Naive thymus-derived CD4-positive, alpha-beta T cell (primary cell): Measurements from ENCODE around the gene ARHGAP35. TPM values are rescaled to one million over a fixed set of nuclear protein-coding genes. Genes with fewer than 3 reads are reported as not detected.

Experiments
- ATAC-seq: fragments of 150-1000 bp; cut with Tn5 transposase; 2 replicates; pipeline ENCODE4 v1.10.0; 2021; ENCODE audit warnings: mild to moderate bottlenecking, moderate library complexity
- CTCF ChIA-PET: fragments of 350-600 bp; sonication (Branson Sonifier 250); formaldehyde crosslinking; loops from one replicate; lab custom pipeline; 2021; ENCODE audit warnings: antibody characterized with exemption; lab: Charles Lee
- POLR2A ChIA-PET: fragments of 350-600 bp; sonication (Branson Sonifier 250); formaldehyde crosslinking; loops from one replicate; lab custom pipeline; 2021; ENCODE audit warnings: antibody characterized with exemption, inconsistent platforms; lab: Charles Lee
- DNase-seq, 9 donors: peaks; one replicate each; pipeline versions ENCODE4 v3.0.0 to v3.0.0-alpha.2; 2020 to 2022; ENCODE audit warnings: mixed read lengths in 1 of 9
- H3K27ac ChIP-seq: one replicate; pipeline ENCODE4 v1.7.0; 2013; ENCODE audit warnings: mild to moderate bottlenecking, low read depth, low read length, moderate library complexity
- H3K27me3 ChIP-seq, 2 donors: one replicate each; pipeline ENCODE4 v1.7.0; 2013; ENCODE audit warnings: low read length in 2 of 2, mild to moderate bottlenecking in 2 of 2, moderate library complexity in 2 of 2; ENCODE audit not compliant: control insufficient read depth in 2 of 2, insufficient read depth in 2 of 2
- H3K36me3 ChIP-seq, 3 experiments: 1 replicate in 2 of 3; 2 replicates in 1 of 3; pipeline ENCODE4 v1.7.0; 2013; ENCODE audit warnings: low read length in 3 of 3, mild to moderate bottlenecking in 3 of 3, moderate library complexity in 1 of 3; ENCODE audit not compliant: insufficient read depth in 3 of 3, control insufficient read depth in 2 of 3
- H3K4me1 ChIP-seq, 2 donors: one replicate each; pipeline ENCODE4 v1.7.0; 2013; ENCODE audit warnings: low read length in 2 of 2, mild to moderate bottlenecking in 2 of 2, moderate library complexity in 1 of 2; ENCODE audit not compliant: control insufficient read depth in 2 of 2, insufficient read depth in 2 of 2
- H3K4me3 ChIP-seq: 2 replicates; pipeline ENCODE4 v1.7.0; 2013; ENCODE audit warnings: mild to moderate bottlenecking, low read length
- H3K9me3 ChIP-seq, 3 experiments: 1 replicate in 2 of 3; 2 replicates in 1 of 3; pipeline ENCODE4 v1.7.0; 2013; ENCODE audit warnings: low read length in 3 of 3; ENCODE audit not compliant: control insufficient read depth in 2 of 3
- H3K27ac Mint-ChIP-seq, 9 donors: one replicate each; pipeline ENCODE4 v1.8.0; 2020 to 2022; ENCODE audit warnings: mixed read lengths in 9 of 9, mild to moderate bottlenecking in 8 of 9, moderate library complexity in 5 of 9, inconsistent platforms in 2 of 9
- H3K27me3 Mint-ChIP-seq, 5 donors: one replicate each; pipeline ENCODE4 v1.8.0; 2021 to 2022; ENCODE audit warnings: mixed read lengths in 5 of 5, mild to moderate bottlenecking in 1 of 5
- H3K36me3 Mint-ChIP-seq, 5 donors: one replicate each; pipeline ENCODE4 v1.8.0; 2020 to 2022; ENCODE audit warnings: mixed read lengths in 5 of 5, mild to moderate bottlenecking in 3 of 5, inconsistent platforms in 1 of 5
- H3K4me1 Mint-ChIP-seq, 7 donors: one replicate each; pipeline ENCODE4 v1.8.0; 2020 to 2022; ENCODE audit warnings: mixed read lengths in 7 of 7, mild to moderate bottlenecking in 3 of 7, inconsistent platforms in 1 of 7
- H3K4me3 Mint-ChIP-seq, 10 donors: one replicate each; pipeline ENCODE4 v1.8.0; 2020 to 2022; ENCODE audit warnings: mild to moderate bottlenecking in 10 of 10, mixed read lengths in 10 of 10, moderate library complexity in 6 of 10, inconsistent platforms in 2 of 10
- H3K9me3 Mint-ChIP-seq, 11 donors: one replicate each; pipeline ENCODE4 v1.8.0; 2020 to 2022; ENCODE audit warnings: mixed read lengths in 11 of 11, mild to moderate bottlenecking in 4 of 11, inconsistent platforms in 1 of 11, moderate library complexity in 1 of 11
- intact Hi-C, 2 donors: fragments of 100-400 bp; cut with micrococcal nuclease; formaldehyde crosslinking; loops; one replicate each; pipeline ENCODE4 v1.15.1; 2023
- polyA plus RNA-seq, 2 donors: library from polyadenylated mRNA; unstranded; fragments of 300-500 nt; fragmentation: Illumina TruSeq; gene quantifications; one replicate each; pipeline ENCODE4 v1.2.3, GENCODE V29; 2021
- total RNA-seq, 6 experiments: library from RNA in 5 of 6; stranded (reverse) in 5 of 6; gene quantifications; 1 replicate in 5 of 6; 2 replicates in 1 of 6; pipeline ENCODE4 v1.2.3 and lab custom pipeline; 2021 to 2026

ARHGAP35 gene
- total and polyA plus RNA-seq, 7 experiments from 2014 or later, result 2.3 to 29.4 (median 23.2) TPM

- DNase-seq (no peak), ATAC-seq (no peak)
- no peaks in the 10 kb centered on the region for H3K9me3 Mint-ChIP-seq
- H3K27ac ChIP-seq, result no peak overlapping the region
- no peak overlapping the region for H3K4me3 Mint-ChIP-seq
- peaks cover 0 to 12% (median 0%) of the 10 kb centered on the region in 5 donors for H3K36me3 Mint-ChIP-seq
- H3K4me1 Mint-ChIP-seq, result peaks cover 17 to 48% (median 35%) of the 10 kb centered on the region in 7 donors
- POLR2A ChIA-PET, result no interaction called here
- H3K4me1 ChIP-seq, result peaks cover 0 to 19% of the 10 kb centered on the region in 2 donors
- peaks cover 0 to 3% (median 0%) of the 10 kb centered on the region in 3 experiments for H3K36me3 ChIP-seq
- no peak overlapping the region for H3K27ac Mint-ChIP-seq
- no peaks in the 10 kb centered on the region for H3K9me3 ChIP-seq
- H3K27me3 Mint-ChIP-seq, result no peaks in the 10 kb centered on the region
- intact Hi-C loops, result no loop called here
- CTCF ChIA-PET, result interaction anchor here (0.6 kb wide), 1 partner anchor 969 kb away, joined by 4 read pairs; no protein-coding TSS in a partner anchor
- no peaks in the 10 kb centered on the region for H3K27me3 ChIP-seq
- no peak overlapping the region for H3K4me3 ChIP-seq
Observed at GRCh38 chr19:46903458-46903857, 42.7 kb downstream of the ARHGAP35 start.

- Mint-ChIP-seq H3K9me3 (no peaks in the 10 kb centered on the region), H3K4me1 (peaks cover 24 to 51% (median 37%) of the 10 kb centered on the region in 7 donors), H3K27ac (no peak overlapping the region), H3K27me3 (no peaks in the 10 kb centered on the region), H3K36me3 (peaks cover 0 to 6% (median 0%) of the 10 kb centered on the region in 5 donors), H3K4me3 (no peak overlapping the region)
- CTCF ChIA-PET, result no interaction called here
- ATAC-seq (no peak), DNase-seq (no peak)
- Histone ChIP-seq H3K4me3 (no peak overlapping the region), H3K27ac (no peak overlapping the region), H3K9me3 (no peaks in the 10 kb centered on the region), H3K27me3 (no peaks in the 10 kb centered on the region), H3K4me1 (peaks cover 0 to 20% of the 10 kb centered on the region in 2 donors), H3K36me3 (no peaks in the 10 kb centered on the region)
- intact Hi-C loops, result no loop called here
- POLR2A ChIA-PET, result no interaction called here
Observed at GRCh38 chr19:46904114-46905060, 43.6 kb downstream of the ARHGAP35 start.

- no peaks in the 10 kb centered on the region for H3K27me3 ChIP-seq
- ChIA-PET CTCF (no interaction called here), POLR2A (no interaction called here)
- no peak overlapping the region for H3K27ac ChIP-seq
- Mint-ChIP-seq H3K9me3 (no peaks in the 10 kb centered on the region), H3K36me3 (peaks cover 0 to 10% (median 0%) of the 10 kb centered on the region in 5 donors), H3K4me1 (peaks cover 27 to 54% (median 39%) of the 10 kb centered on the region in 7 donors), H3K27me3 (no peaks in the 10 kb centered on the region), H3K27ac (peak overlapping the region in 1 of 9 donors; percentile 36), H3K4me3 (no peak overlapping the region)
- H3K9me3 ChIP-seq, result no peaks in the 10 kb centered on the region
- H3K4me3 ChIP-seq, result no peak overlapping the region
- ATAC-seq (no peak), DNase-seq (no peak)
- no peaks in the 10 kb centered on the region for H3K36me3 ChIP-seq
- H3K4me1 ChIP-seq, result peaks cover 0 to 24% of the 10 kb centered on the region in 2 donors
- intact Hi-C loops, result no loop called here
Observed at GRCh38 chr19:46906221-46906620, 45.4 kb downstream of the ARHGAP35 start.

GRCh38 chr19:46907880-46908279 lies 47.1 kb downstream of the ARHGAP35 start:
- no peak overlapping the region for H3K27ac Mint-ChIP-seq

GRCh38 chr19:46909356-46909755 lies 48.6 kb downstream of the ARHGAP35 start:
- Histone ChIP-seq H3K9me3 (no peaks in the 10 kb centered on the region), H3K27ac (no peak overlapping the region), H3K27me3 (no peaks in the 10 kb centered on the region), H3K36me3 (no peaks in the 10 kb centered on the region), H3K4me3 (no peak overlapping the region), H3K4me1 (peaks cover 0 to 11% of the 10 kb centered on the region in 2 donors)
- Mint-ChIP-seq H3K36me3 (peaks cover 0 to 10% (median 0%) of the 10 kb centered on the region in 5 donors), H3K9me3 (no peaks in the 10 kb centered on the region), H3K4me1 (peaks cover 19 to 44% (median 41%) of the 10 kb centered on the region in 7 donors), H3K4me3 (no peak overlapping the region), H3K27ac (peak overlapping the region in 2 of 9 donors; percentile 14 to 20), H3K27me3 (no peaks in the 10 kb centered on the region)
- ChIA-PET POLR2A (no interaction called here), CTCF (interaction anchor here (1.2 kb wide), 1 partner anchor 59 kb away, joined by 3 read pairs; no protein-coding TSS in a partner anchor)
- ATAC-seq, result no peak
- no peak for DNase-seq
- intact Hi-C loops, result no loop called here

More at GRCh38 chr19:46907880-46908279, 47.1 kb downstream of the ARHGAP35 start:
- no peak for ATAC-seq
- H3K36me3 ChIP-seq, result no peaks in the 10 kb centered on the region
- H3K4me1 ChIP-seq, result peaks cover 0 to 16% of the 10 kb centered on the region in 2 donors
- no peaks in the 10 kb centered on the region for H3K9me3 ChIP-seq
- ChIA-PET POLR2A (no interaction called here), CTCF (no interaction called here)
- H3K36me3 Mint-ChIP-seq, result peaks cover 0 to 10% (median 0%) of the 10 kb centered on the region in 5 donors
- H3K4me3 Mint-ChIP-seq, result no peak overlapping the region
- intact Hi-C loops, result no loop called here
- H3K27me3 Mint-ChIP-seq, result no peaks in the 10 kb centered on the region
- no peak overlapping the region for H3K4me3 ChIP-seq
- no peak overlapping the region for H3K27ac ChIP-seq
- H3K4me1 Mint-ChIP-seq, result peaks cover 23 to 44% (median 38%) of the 10 kb centered on the region in 7 donors
- DNase-seq, result no peak
- H3K9me3 Mint-ChIP-seq, result no peaks in the 10 kb centered on the region
- H3K27me3 ChIP-seq, result no peaks in the 10 kb centered on the region
